ENCODE measurements around the gene CRHR2. TPM values are rescaled to one million over a fixed set of nuclear protein-coding genes. Genes with fewer than 3 reads are reported as not detected.

Gene CRHR2
- total RNA-seq, 2 experiments from 2014 or later: not detected

GRCh38 chr7:30612658-30613265 is 69.5 kb downstream of the CRHR2 start:
- CTCF ChIA-PET: no interaction called here
- DNase-seq: no peak
- Mint-ChIP-seq H3K4me1 (peaks cover 39% of the 10 kb centered on the region), H3K9me3 (no peaks in the 10 kb centered on the region), H3K4me3 (no peak overlapping the region), H3K27ac (peak overlapping the region; percentile 8), H3K36me3 (ENCODE audit: low read depth) (peaks cover 90% of the 10 kb centered on the region), H3K27me3 (no peaks in the 10 kb centered on the region)
- POLR2A ChIA-PET: interaction anchor here (1.6 to 4.0 kb wide), 2 partner anchors 15 to 19 kb away, joined by 3 to 20 read pairs; partner anchors contain the start of gene GARS1

- Mint-ChIP-seq H3K9me3 (no peaks in the 10 kb centered on the region), H3K4me1 (peaks cover 44% of the 10 kb centered on the region), H3K27ac (no peak overlapping the region), H3K27me3 (no peaks in the 10 kb centered on the region), H3K36me3 (ENCODE audit: low read depth) (peaks cover 90% of the 10 kb centered on the region), H3K4me3 (no peak overlapping the region)
- POLR2A ChIA-PET: interaction anchor here (1.1 to 1.8 kb wide), 3 partner anchors 9 to 107 kb away, joined by 3 to 10 read pairs (median 4); no protein-coding TSS in a partner anchor
- CTCF ChIA-PET: no interaction called here
- no peak for DNase-seq
Observed at GRCh38 chr7:30605832-30606231, 76.4 kb downstream of the CRHR2 start.

- Mint-ChIP-seq H3K4me3 (no peak overlapping the region), H3K4me1 (peaks cover 45% of the 10 kb centered on the region), H3K27me3 (no peaks in the 10 kb centered on the region), H3K27ac (no peak overlapping the region), H3K36me3 (ENCODE audit: low read depth) (peaks cover 92% of the 10 kb centered on the region), H3K9me3 (no peaks in the 10 kb centered on the region)
- ChIA-PET CTCF (no interaction called here), POLR2A (interaction anchor here (0.6 to 1.8 kb wide), 3 partner anchors 8 to 106 kb away, joined by 3 to 10 read pairs (median 3); no protein-coding TSS in a partner anchor)
- no peak for DNase-seq
Observed at GRCh38 chr7:30604901-30605300, 77.4 kb downstream of the CRHR2 start.

Other genes starting within 250 kb of the CRHR2 start
- gene NOD1, start 203.7 kb downstream of the CRHR2 start, total RNA-seq: 10 to 100 TPM; 19.6 to 22.6 TPM
- gene GGCT, start 177.6 kb downstream of the CRHR2 start, total RNA-seq: 10 to 100 TPM; 34.2 to 37.7 TPM
- gene GARS1, start 87.6 kb downstream of the CRHR2 start, total RNA-seq: 100 to 1,000 TPM; 260 to 264 TPM
- gene INMT, start 69.7 kb upstream of the CRHR2 start, total RNA-seq: 1 to 10 TPM in 1 of 2 experiments, under 1 TPM in 1; 0.40 to 1.0 TPM
- gene MINDY4, start 89.0 kb upstream of the CRHR2 start, total RNA-seq: 1 to 10 TPM; 1.5 TPM
- gene AQP1, start 229.4 kb upstream of the CRHR2 start, total RNA-seq: under 1 TPM; 0.18 to 0.25 TPM

Measured in activated CD4-positive, alpha-beta memory T cell treated with anti-CD3 and anti-CD28 coated beads, Interleukin-2, amount 10 ng/mL, durations not matched to agents 7 days and 5 days (primary cell).